ENCODE results near the gene BLTP3B. TPM values are rescaled to one million over a fixed set of nuclear protein-coding genes. Genes with fewer than 3 reads are reported as not detected.

Gene BLTP3B
- 11.7 and 14.2 TPM in 2 replicates for total RNA-seq

GRCh38 chr12:100142851-100143559 lies at the start of gene BLTP3B:
Gene BLTP3B, minus strand, starts transcription at chr12:100142874. Its CDS starts 239 bp downstream, at chr12:100142635.

Other genes with a start within 250 kb of the BLTP3B start
- gene ANKS1B, start 157.9 kb downstream of the BLTP3B start, total RNA-seq = 1.2 and 1.5 TPM in 2 replicates
- gene ACTR6, start 57.9 kb upstream of the BLTP3B start, total RNA-seq = 5.9 and 10.3 TPM in 2 replicates
- 0.35 TPM in 1 of 2 replicates, not detected in the other for gene DEPDC4, start 124.2 kb upstream of the BLTP3B start, total RNA-seq
- gene SCYL2, start 124.3 kb upstream of the BLTP3B start, total RNA-seq = 19.1 and 21.9 TPM in 2 replicates
- not detected in 2 replicates for gene SLC17A8, start 214.2 kb upstream of the BLTP3B start, total RNA-seq